GM19463 (cell line): ENCODE measurements around the gene SHANK1.
"Not testable (repeated sequence)": the region's sequence is repeated elsewhere in the genome, so short reads cannot be mapped to it uniquely, and the experiment has no call there.

Experiments used
- ATAC-seq: cut with Tn5 transposase; IDR thresholded peaks from one replicate; pipeline ENCODE4 v1.9.1; 2021; ENCODE audit warnings: mild to moderate bottlenecking, moderate library complexity; ENCODE audit not compliant: unreplicated experiment

The SHANK1 gene

GRCh38 chr19:50640368-50640767 lies 79.2 kb downstream of the SHANK1 start:
- ATAC-seq: no peak

- ATAC-seq: no peak
Observed at GRCh38 chr19:50639121-50640112, 80.2 kb downstream of the SHANK1 start, which contains the start of gene SYT3. Gene SYT3, minus strand, starts transcription at chr19:50639881. Its CDS starts 2,470 bp downstream, at chr19:50637411.

GRCh38 chr19:50638600-50638999 lies 81.0 kb downstream of the SHANK1 start:
- ATAC-seq: no peak

DNA sequence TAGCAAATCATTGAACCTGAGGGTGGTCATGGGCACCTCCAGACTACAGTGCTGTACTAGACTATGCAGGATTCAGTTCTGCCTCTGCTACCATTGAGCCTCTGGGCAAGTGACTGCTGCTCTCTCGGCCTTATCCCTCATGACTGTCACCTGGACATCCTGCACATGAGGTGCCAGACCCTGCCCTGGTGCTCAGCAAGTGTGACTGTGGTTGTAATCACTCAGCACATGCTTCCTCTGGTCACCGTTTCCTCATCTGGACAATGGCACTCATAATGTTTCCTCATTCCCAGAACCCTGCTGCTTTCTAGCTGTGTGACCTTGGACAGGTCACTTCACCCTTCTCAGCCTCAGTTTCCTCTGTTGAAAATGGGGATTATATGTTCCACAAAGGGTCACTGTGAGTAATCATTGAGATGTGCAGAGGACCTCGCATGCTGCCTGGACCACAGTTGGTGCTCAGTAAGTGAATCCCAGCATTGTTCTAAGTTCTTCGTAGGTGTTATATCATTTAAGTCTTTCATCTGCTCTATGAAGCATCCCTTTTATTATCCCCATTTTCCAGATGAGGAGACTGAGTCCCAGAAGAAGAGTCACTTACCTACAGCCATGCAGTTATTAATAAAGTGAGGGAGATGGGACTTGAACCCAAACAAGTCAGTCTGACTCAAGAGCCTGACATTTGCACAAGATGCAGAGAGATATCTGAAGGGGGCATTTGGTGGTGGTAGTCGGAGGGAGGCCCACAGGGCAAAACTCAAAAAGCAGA lies 83.1 kb downstream of the SHANK1 start:
- ATAC-seq: no peak

GRCh38 chr19:50633973-50634372 lies 85.6 kb downstream of the SHANK1 start:
- no peak for ATAC-seq

DNA sequence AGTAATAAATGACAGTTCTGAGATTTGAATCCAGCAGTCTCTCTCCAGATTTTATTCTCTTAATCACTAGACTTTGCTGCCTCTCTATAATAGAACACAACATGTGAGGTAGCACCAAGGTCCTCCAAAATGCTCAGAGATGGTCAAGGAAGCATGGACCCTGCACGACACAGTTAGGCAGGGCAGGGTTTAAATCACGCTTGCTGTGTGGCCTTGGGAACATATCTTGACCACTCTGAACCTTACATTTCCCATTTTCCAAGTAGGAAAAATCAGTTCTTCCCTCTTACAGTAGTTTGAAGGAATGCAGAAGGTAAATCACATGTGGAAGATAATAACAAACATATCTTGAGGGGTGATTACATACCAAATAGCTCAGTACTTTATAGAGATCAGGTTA lies 86.2 kb downstream of the SHANK1 start:
- no peak for ATAC-seq

DNA sequence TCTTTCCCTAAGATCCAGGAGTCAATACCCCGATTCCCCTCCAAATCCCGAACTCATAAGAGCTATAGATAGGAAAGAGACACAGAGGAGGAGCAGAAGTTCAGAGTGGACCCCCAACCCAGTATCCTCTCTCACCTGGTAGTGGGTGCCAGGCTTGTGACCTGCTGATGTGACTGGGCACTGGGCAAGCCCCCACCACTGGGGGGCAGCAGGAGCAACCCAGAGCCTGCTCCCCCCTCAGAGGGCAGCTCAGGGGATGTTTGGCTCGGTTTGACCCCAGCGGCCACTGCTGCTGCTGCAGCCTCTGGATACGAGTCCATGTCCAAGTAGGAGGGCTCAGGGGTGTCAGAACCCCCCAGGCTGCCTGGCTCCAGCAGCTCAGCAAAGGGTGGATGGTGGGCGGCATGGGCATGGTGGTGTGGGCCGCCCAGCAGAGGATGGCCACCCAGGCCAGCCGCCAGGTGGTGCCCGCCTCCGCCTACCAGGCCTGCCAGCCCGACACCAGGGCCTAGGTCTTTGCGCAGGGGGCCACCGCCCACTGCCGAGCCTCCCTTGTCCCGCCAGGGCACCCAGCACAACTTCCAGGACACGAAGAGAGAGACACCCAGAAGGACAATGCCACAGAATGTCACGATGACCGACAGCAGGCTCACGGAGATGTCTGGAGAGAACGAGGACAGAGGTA lies 87.3 kb downstream of the SHANK1 start:
- ATAC-seq: no peak

DNA sequence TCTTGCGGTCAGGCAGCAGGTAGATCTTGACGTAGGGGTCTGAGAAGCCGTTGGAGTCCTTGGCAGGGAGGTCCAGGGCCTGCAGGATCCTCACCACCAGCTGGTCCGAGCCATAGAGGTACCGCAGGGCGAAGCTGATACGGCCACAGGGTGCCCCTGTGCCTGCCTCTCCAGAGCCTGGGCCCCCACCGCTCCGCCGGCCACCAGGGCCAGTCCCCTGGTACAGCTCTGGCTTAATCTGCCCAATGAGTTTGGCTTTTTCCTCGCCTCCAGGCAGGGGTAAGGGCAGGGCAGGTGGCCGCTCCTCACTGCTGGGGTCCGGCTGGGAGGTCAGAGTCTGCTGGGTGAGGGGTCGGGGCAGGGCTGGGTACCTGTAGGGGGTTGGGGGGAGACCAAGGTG lies 89.8 kb downstream of the SHANK1 start:
- ATAC-seq: no peak

- ATAC-seq: no peak
Observed at GRCh38 chr19:50629194-50629593, 90.4 kb downstream of the SHANK1 start.

DNA sequence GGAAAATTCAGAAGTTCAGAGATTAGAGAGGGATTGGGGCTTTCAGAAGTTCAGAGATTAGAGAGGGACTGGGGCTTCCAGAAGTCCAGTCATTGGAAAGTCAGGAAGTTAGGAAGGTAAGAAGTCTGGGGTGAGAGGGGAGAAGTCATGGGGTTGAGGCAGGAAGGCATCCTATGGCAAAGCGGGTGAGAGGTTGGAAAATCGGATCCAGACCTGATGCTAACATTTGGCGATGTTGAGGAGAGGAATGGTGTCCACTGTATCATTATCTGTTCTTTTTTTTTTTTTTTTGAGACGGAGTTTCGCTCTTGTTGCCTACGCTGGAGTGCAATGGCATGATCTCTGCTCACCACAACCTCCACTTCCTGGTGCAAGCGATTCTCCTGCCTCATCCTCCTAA lies 91.1 kb downstream of the SHANK1 start:
- no peak for ATAC-seq

GRCh38 chr19:50628146-50628545 lies 91.5 kb downstream of the SHANK1 start:
- no peak for ATAC-seq

DNA sequence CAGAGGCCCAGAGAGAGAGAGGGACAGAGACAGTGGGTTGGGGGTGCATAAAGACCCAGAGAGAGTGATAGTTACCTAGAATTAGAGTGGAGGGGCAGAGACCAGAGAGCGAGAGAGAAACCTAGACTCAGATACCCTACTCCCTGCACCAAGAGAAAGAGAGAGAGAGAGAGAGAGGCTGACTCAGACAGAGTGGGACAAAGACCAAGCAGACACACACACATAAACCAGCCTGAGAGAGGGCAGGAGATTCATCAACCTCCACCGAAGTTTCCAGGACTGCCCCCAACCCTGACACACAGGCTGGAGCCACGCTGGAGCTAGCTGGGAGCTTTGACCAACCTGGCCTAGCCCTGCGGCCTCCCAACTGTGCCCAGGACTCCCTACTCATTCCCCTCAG lies 92.8 kb downstream of the SHANK1 start:
- no peak for ATAC-seq

- no peak for ATAC-seq
Observed at GRCh38 chr19:50626011-50626410, 93.6 kb downstream of the SHANK1 start.

- no peak for ATAC-seq
Observed at GRCh38 chr19:50624949-50625600, 94.5 kb downstream of the SHANK1 start.

DNA sequence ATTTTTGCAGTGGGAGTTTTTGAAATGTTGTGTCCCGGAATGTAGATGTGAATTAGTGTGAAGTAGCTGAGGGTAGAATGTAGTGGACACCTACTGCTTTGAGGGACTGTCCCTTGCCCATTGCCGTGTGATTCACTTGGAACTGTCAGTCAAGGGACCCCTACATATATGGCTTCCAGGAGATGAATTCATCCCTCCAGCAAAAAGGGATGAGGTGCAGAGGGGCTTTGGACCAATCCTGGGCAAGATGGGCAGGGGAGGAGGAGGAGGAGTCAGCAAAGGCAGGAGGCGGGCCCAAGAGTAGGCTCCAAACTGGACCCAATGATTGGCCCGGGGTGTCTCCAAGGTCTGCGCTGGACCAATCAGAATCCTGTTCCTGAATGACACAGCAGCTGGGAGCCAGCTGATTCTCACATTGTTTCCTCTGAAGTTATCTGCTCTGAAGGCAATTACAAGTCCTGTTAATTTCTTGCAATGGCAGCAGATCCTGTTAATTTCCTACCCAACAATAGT lies 99.2 kb downstream of the SHANK1 start:
- not testable (repeated sequence) for ATAC-seq

GRCh38 chr19:50619184-50619583 lies 100.4 kb downstream of the SHANK1 start:
- not testable (repeated sequence) for ATAC-seq

DNA sequence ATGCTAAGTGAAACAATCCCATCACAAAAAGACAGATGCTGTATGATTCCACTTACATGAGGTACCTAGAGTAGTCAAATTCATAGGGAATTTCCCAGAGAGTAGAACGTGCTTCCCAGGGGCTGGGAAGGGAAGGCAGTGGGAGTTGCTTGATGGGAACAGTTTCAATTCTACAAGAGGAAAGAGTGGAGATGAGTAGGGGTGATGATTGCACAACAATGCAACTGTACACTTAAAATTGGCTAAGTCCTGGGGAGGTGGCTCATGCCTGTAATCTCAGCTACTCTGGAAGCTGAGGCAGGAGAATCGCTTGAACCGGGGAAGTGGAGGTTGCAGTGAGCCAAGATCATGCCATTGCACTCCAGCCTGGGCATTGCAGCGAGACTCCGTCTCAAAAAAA lies 101.2 kb downstream of the SHANK1 start:
- ATAC-seq: not testable (repeated sequence)

DNA sequence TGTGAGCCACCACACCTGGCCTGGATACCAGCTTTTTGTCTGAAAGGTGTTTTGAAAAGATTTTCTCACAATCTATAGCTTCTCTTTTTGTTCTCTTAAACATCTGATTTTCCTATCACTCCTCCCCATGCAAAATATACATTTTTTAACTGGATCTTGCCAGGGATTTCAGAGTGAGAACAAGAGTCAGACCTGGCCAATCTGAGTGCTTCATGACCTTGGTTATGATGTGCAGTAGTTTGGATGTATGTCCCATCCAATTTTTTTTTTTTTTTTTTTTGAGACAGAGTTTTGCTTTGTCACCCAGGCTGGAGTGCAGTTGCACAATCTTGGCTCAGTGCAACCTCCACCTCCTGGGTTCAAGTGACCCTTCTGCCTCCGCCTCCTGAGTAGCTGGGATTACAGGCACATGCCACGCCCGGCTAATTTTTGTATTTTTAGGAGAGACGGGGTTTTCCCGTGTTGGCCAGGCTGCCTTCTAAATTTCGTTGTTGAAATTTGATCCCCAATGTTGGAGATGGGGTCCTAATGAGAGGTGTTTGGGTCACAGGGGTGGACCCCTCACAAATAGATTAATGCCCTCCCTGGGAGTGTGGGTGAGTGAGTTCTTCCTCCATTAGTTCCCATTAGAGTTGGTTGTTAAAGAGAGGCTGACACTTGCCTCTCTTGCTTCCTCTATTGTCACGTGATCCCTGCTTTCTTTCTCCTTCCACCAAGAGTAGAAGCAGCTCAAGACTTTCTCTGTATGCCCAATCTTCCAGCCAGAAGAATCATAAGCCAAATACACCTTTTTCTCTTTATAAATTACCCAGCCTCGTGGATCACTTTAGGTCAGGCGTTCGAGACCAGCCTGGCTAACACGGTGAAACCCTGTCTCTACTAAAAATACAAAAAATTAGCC lies 106.8 kb downstream of the SHANK1 start:
- ATAC-seq: not testable (repeated sequence)
